A673 (cell line): ENCODE data around the gene LCN10. TPM values are rescaled to one million over a fixed set of nuclear protein-coding genes. Genes with fewer than 3 reads are reported as not detected.
A peak's percentile ranks its signal among the peaks of the same experiment; 100 is the strongest.
"Not testable (repeated sequence)": the region's sequence is repeated elsewhere in the genome, so short reads cannot be mapped to it uniquely, and the experiment has no call there.

ENCODE experiments used
- BruUV-seq: library from RNA; stranded (reverse); fragments of 400-500 nt; replicated peaks from 2 replicates; lab custom pipeline; 2021; lab: Mats Ljungman, UMichigan
- CTCF ChIA-PET: fragments of 300-600 bp; sonication (Branson Sonifier 250); formaldehyde crosslinking; loops from one replicate; lab custom pipeline; 2022; ENCODE audit warnings: antibody characterized with exemption; lab: Charles Lee
- POLR2A ChIA-PET: fragments of 300-600 bp; sonication (Branson Sonifier 250); formaldehyde crosslinking; loops from one replicate; lab custom pipeline; 2022; ENCODE audit warnings: antibody characterized with exemption; ENCODE audit not compliant: low non-redundant PET; lab: Charles Lee
- DNase-seq: peaks from one replicate; pipeline ENCODE4 v3.0.0-alpha.2; 2015; ENCODE audit warnings: low spot score
- H3K27ac ChIP-seq: fragments of 200-600 bp; sonication (generic); 2 replicates; pipeline ENCODE4 v1.5.1; 2016; ENCODE audit warnings: mixed run types, low read depth, mild to moderate bottlenecking, mixed read lengths, antibody characterized with exemption, low read length; ENCODE audit not compliant: poor library complexity, severe bottlenecking
- H3K27me3 ChIP-seq: fragments of 200-600 bp; sonication (generic); replicated peaks from 2 replicates; pipeline ENCODE4 v1.6.1; 2017; ENCODE audit warnings: mixed run types, low read depth, mild to moderate bottlenecking, mixed read lengths, antibody characterized with exemption, low read length; ENCODE audit not compliant: insufficient read depth, poor library complexity
- H3K36me3 ChIP-seq: fragments of 200-600 bp; sonication (generic); 2 replicates; pipeline ENCODE4 v1.6.1; 2016; ENCODE audit warnings: mixed run types, mild to moderate bottlenecking, mixed read lengths, antibody characterized with exemption, low read length; ENCODE audit not compliant: insufficient read depth, poor library complexity, severe bottlenecking
- H3K4me1 ChIP-seq: fragments of 200-600 bp; sonication (generic); 2 replicates; pipeline ENCODE4 v1.6.1; 2017; ENCODE audit warnings: mixed run types, mild to moderate bottlenecking, mixed read lengths, antibody characterized with exemption, low read length; ENCODE audit not compliant: insufficient read depth, poor library complexity, severe bottlenecking
- H3K4me3 ChIP-seq: fragments of 200-600 bp; sonication (generic); 2 replicates; pipeline ENCODE4 v1.5.1; 2016; ENCODE audit warnings: low read depth, mixed run types, mild to moderate bottlenecking, mixed read lengths, low read length; ENCODE audit not compliant: poor library complexity, severe bottlenecking
- H3K9me3 ChIP-seq: fragments of 200-600 bp; sonication (generic); 2 replicates; pipeline ENCODE4 v1.6.1; 2016; ENCODE audit warnings: mixed run types, low read depth, mild to moderate bottlenecking, mixed read lengths, antibody characterized with exemption, low read length; ENCODE audit not compliant: poor library complexity, severe bottlenecking
- EZH2 ChIP-seq: fragments of 200-600 bp; sonication (generic); IDR thresholded peaks from 2 replicates; pipeline ENCODE4 v1.6.1; 2017; ENCODE audit warnings: borderline replicate concordance, low read depth, mild to moderate bottlenecking, mixed read lengths, antibody characterized with exemption, low read length; ENCODE audit not compliant: poor library complexity, severe bottlenecking
- intact Hi-C: fragments of 100-400 bp; cut with micrococcal nuclease; formaldehyde crosslinking; loops from one replicate; pipeline ENCODE4 v1.10.0; 2022; ENCODE audit not compliant: unreplicated experiment
- total RNA-seq: library from RNA; stranded (reverse); gene quantifications from 2 replicates; pipeline ENCODE4 v1.2.3, GENCODE V29; 2021
- TF ChIP-seq, protein P1 (sequence below): fragments of 300-800, 200-600 bp; sonication (generic); conservative IDR thresholded peaks from 2 replicates; pipeline ENCODE4 v1.5.1; 2017; ENCODE audit warnings: low read depth, mild to moderate bottlenecking, antibody characterized with exemption, low read length, moderate library complexity, mixed read lengths

The LCN10 gene
- total RNA-seq, 1 experiment from 2014 or later = 0.15 TPM

DNA sequence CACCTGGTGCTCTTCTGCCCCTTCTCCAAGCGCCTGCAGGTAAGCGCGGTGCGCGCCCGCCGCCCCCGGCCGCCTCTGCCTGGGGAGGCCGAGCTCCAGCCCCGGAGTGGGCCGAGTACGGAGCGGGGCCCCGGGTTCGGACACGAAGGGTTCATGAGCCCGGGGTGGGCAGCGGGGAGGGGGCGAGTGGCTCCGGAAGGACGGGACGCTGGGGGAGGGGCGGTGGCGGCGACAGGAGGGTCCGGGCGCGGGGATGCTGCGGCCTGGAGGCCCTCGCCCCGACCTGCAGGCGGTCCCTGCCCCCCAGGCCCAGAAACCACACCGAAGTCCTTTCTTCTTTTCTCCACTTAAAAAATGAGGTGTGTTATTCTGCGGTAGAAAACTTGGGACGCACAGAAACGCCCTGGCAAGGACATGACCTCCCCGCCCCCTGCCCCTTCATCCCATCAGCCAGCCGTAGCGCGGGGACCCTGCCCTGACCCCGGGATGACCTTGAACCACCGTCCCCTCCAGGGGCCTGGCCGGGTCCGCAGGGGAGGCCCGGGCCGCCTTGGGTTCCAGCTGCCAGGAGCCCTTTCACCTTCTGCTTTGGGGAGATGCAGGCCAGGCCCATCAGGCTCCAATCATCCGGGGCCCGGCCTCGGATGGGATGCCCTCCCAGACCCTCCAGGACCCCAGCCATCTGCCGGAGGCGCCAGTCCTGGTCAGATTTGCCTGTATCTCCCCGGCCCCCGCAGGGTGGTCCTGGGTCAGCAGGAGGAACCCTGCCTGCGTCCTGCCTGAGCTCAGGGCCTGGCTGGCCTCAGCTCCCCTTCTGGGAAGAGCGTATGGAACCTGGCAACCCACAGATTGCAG lies 29.8 kb downstream of the LCN10 start:
- Histone ChIP-seq H3K27ac (peak overlapping the region; percentile 55), H3K36me3 (no peaks in the 10 kb centered on the region), H3K4me1 (peaks cover 16% of the 10 kb centered on the region), H3K4me3 (peak overlapping the region; percentile 84), H3K9me3 (no peaks in the 10 kb centered on the region), H3K27me3 (no peaks in the 10 kb centered on the region)
- ChIA-PET POLR2A (no interaction called here), CTCF (interaction anchor here (1.0 kb wide), 1 partner anchor 42 kb away, joined by 3 read pairs; no protein-coding TSS in a partner anchor)
- DNase-seq = no peak
- BruUV-seq = no TSS peak
- TF ChIP-seq, protein P1, sequence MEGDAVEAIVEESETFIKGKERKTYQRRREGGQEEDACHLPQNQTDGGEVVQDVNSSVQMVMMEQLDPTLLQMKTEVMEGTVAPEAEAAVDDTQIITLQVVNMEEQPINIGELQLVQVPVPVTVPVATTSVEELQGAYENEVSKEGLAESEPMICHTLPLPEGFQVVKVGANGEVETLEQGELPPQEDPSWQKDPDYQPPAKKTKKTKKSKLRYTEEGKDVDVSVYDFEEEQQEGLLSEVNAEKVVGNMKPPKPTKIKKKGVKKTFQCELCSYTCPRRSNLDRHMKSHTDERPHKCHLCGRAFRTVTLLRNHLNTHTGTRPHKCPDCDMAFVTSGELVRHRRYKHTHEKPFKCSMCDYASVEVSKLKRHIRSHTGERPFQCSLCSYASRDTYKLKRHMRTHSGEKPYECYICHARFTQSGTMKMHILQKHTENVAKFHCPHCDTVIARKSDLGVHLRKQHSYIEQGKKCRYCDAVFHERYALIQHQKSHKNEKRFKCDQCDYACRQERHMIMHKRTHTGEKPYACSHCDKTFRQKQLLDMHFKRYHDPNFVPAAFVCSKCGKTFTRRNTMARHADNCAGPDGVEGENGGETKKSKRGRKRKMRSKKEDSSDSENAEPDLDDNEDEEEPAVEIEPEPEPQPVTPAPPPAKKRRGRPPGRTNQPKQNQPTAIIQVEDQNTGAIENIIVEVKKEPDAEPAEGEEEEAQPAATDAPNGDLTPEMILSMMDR = no peak
- TF ChIP-seq EZH2 = no peak
- intact Hi-C loops = no loop called here

DNA sequence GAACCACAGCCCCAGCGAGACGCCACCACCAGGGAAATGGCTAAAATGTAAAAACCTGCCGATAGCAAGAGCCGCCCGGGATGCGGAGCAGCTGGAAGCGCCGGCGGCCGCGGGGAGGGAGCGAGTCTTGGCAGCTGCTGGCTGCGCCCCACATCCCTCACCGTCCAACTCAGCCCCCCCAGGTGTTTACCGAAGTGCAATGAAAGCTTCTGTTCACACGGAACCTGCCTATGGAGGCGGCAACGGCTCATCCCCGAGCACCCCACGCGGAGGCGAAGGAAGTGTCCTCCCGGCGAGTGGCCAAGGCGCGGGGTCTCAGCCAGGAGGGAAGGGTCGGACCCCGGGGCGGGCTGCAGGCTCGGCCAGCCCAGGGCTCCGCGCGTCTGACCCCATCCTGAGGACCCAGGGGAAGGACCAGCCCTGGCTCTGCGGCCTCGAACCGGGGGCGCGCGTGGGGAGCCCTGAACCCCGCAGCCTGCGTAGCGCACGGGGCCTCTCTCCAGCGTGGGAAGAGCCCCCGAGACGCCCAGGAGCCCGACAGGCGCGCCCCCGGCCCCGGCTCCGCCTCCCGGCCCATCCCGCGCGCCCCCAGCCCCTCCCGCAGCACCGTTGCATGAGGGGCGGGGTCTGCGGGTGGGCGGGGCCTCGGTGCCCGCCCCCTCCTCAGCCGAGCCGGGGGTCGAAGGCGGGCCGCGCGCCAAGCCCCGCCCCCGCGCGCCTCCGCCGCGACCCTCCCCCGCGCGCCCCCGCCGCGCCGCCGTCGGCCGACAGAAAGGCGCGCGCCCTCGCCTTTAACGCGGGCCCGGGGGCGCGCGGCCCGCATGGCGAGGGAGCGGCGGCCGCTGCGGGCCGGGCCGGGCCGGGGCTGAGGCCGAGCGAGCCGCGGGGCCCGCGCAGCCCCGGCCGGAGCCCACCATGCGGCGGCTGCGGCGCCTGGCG lies 30.7 kb downstream of the LCN10 start, which contains the start of gene DIPK1B:
Gene DIPK1B (plus strand): TSS at position 822 of the 939 bp plus-strand sequence. CDS start 94 bp downstream, at position 916.
- CTCF ChIA-PET = interaction anchor here (0.6 kb wide), 1 partner anchor 58 kb away, joined by 4 read pairs; no protein-coding TSS in a partner anchor

DNA sequence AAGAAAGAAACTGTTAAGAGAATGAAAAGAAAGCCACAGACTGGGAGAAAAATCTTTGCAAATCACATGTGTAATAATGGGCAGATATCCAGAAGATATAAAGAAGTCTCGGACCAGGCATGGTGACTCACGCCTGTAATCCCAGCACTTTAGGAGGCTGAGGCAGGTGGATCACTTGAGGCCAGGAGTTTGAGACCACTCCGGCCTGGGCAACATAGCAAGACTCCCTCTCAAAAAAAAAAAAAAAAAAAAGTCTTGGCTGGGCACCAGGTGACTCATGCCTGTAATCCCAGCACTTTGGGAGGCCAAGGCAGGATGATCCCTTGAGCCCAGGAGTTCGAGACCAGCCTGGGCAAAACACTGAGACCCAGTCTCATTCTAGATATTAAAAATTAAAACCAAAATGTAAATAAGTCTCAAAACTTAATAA lies 31.5 kb downstream of the LCN10 start:
- H3K36me3 ChIP-seq, H3K27ac ChIP-seq, intact Hi-C loops, BruUV-seq, H3K4me3 ChIP-seq, H3K27me3 ChIP-seq, POLR2A ChIA-PET, H3K9me3 ChIP-seq, CTCF ChIA-PET: not testable (repeated sequence)
- peaks cover 16% of the 10 kb centered on the region for H3K4me1 ChIP-seq
- peak; percentile 40 for DNase-seq

More for the DNA sequence above, 30.7 kb downstream of the LCN10 start, which contains the start of gene DIPK1B:
- intact Hi-C loops = no loop called here
- peak within 1 kb of the TSS; percentile 84 for H3K4me3 ChIP-seq
- TF ChIP-seq, protein P1 = no peak
- TF ChIP-seq EZH2 = no peak
- no peaks in the 10 kb centered on the region for H3K9me3 ChIP-seq
- peak; percentile 70 for DNase-seq
- no peaks in the 10 kb centered on the region for H3K27me3 ChIP-seq
- BruUV-seq = no TSS peak
- peaks cover 16% of the 10 kb centered on the region for H3K4me1 ChIP-seq
- peak within 1 kb of the TSS; percentile 55 for H3K27ac ChIP-seq
- H3K36me3 ChIP-seq = no peaks in the 10 kb centered on the region
- POLR2A ChIA-PET = no interaction called here
